ENCODE results near the gene ZNF786.
"Not testable (repeated sequence)": the region's sequence is repeated elsewhere in the genome, so short reads cannot be mapped to it uniquely, and the experiment has no call there.

Gene ZNF786

GRCh38 chr7:149075286-149075685 lies 15.2 kb downstream of the ZNF786 start:
- no peak for DNase-seq

GRCh38 chr7:149074116-149074885 lies 16.2 kb downstream of the ZNF786 start:
- no peak for DNase-seq

GRCh38 chr7:149072438-149072775 lies 18.1 kb downstream of the ZNF786 start:
- no peak for DNase-seq

GRCh38 chr7:149071641-149072437 lies 18.7 kb downstream of the ZNF786 start:
- DNase-seq: peak; percentile 69

GRCh38 chr7:149071182-149071635 lies 19.3 kb downstream of the ZNF786 start:
- DNase-seq: no peak

GRCh38 chr7:149070372-149071125 lies 20.0 kb downstream of the ZNF786 start:
- DNase-seq: no peak

GRCh38 chr7:149067869-149068268 lies 22.6 kb downstream of the ZNF786 start:
- peak; percentile 14 for DNase-seq

GRCh38 chr7:149063476-149063875 lies 27.0 kb downstream of the ZNF786 start:
- DNase-seq: no peak

- not testable (repeated sequence) for DNase-seq
Observed at GRCh38 chr7:149062217-149062899, 28.2 kb downstream of the ZNF786 start.

GRCh38 chr7:149060156-149060555 lies 30.4 kb downstream of the ZNF786 start:
- DNase-seq: no peak

GRCh38 chr7:149053885-149054284 lies 36.6 kb downstream of the ZNF786 start:
- DNase-seq: no peak

- no peak for DNase-seq
Observed at GRCh38 chr7:149053384-149053783, 37.1 kb downstream of the ZNF786 start.

- DNase-seq: no peak
Observed at GRCh38 chr7:149050941-149051340, 39.6 kb downstream of the ZNF786 start.

GRCh38 chr7:149048805-149049204 lies 41.7 kb downstream of the ZNF786 start:
- no peak for DNase-seq

- no peak for DNase-seq
Observed at GRCh38 chr7:149046416-149046815, 44.1 kb downstream of the ZNF786 start.

- DNase-seq: no peak
Observed at GRCh38 chr7:149043936-149044335, 46.6 kb downstream of the ZNF786 start.

- no peak for DNase-seq
Observed at GRCh38 chr7:149041350-149041749, 49.2 kb downstream of the ZNF786 start.

- DNase-seq: not testable (repeated sequence)
Observed at GRCh38 chr7:149038641-149039040, 51.9 kb downstream of the ZNF786 start.

- DNase-seq: no peak
Observed at GRCh38 chr7:149036676-149037075, 53.8 kb downstream of the ZNF786 start.

- no peak for DNase-seq
Observed at GRCh38 chr7:149031353-149031910, 59.1 kb downstream of the ZNF786 start.

- not testable (repeated sequence) for DNase-seq
Observed at GRCh38 chr7:149030439-149030838, 60.1 kb downstream of the ZNF786 start.

GRCh38 chr7:149028346-149029109 lies 62.0 kb downstream of the ZNF786 start, which contains the start of gene PDIA4:
TSS of gene PDIA4 (minus strand) at chr7:149028505. CDS start at chr7:149028408, 97 bp downstream.
- DNase-seq: peak; percentile 100

Data from activated CD4-positive, alpha-beta T cell treated with anti-CD3 and anti-CD28 coated beads, Interleukin-2, Interleukin-6, amounts not matched to agents 100 ng/mL and 50 ng/mL, durations not matched to agents 16 hours and 8 hours (primary cell).